Neuronal stem cell (in vitro differentiated cells): Measurements from ENCODE around the gene FBLN1.

Experiments
- DNase-seq: peaks from one replicate; pipeline ENCODE4 v3.0.0-alpha.2; 2013; ENCODE audit warnings: low spot score
- H2AFZ ChIP-seq: one replicate; pipeline ENCODE4 v1.6.1; 2013; ENCODE audit warnings: mild to moderate bottlenecking, low read length, inconsistent platforms
- H2AK5ac ChIP-seq: 2 replicates; pipeline ENCODE4 v1.6.1; 2013; ENCODE audit warnings: low read depth, mild to moderate bottlenecking, inconsistent platforms, low read length, moderate library complexity, mixed read lengths
- H2BK120ac ChIP-seq: 2 replicates; pipeline ENCODE4 v1.6.1; 2013; ENCODE audit warnings: low read depth, mild to moderate bottlenecking, inconsistent platforms, low read length, moderate library complexity, mixed read lengths
- H2BK12ac ChIP-seq: one replicate; pipeline ENCODE4 v1.6.1; 2013; ENCODE audit warnings: low read length, inconsistent platforms
- H2BK15ac ChIP-seq: 2 replicates; pipeline ENCODE4 v1.6.1; 2013; ENCODE audit warnings: mild to moderate bottlenecking, low read length, inconsistent platforms, mixed read lengths
- H2BK5ac ChIP-seq: one replicate; pipeline ENCODE4 v1.6.1; 2013; ENCODE audit warnings: inconsistent platforms, mild to moderate bottlenecking, low read length, moderate library complexity
- H3K14ac ChIP-seq: one replicate; pipeline ENCODE4 v1.6.1; 2013; ENCODE audit warnings: low read length, inconsistent platforms
- H3K18ac ChIP-seq: 2 replicates; pipeline ENCODE4 v1.6.1; 2013; ENCODE audit warnings: low read length, inconsistent platforms
- H3K23ac ChIP-seq: 2 replicates; pipeline ENCODE4 v1.6.1; 2013; ENCODE audit warnings: low read depth, mild to moderate bottlenecking, mixed read lengths, low read length, inconsistent platforms; ENCODE audit not compliant: poor library complexity
- H3K27ac ChIP-seq: replicated peaks from 3 replicates; pipeline ENCODE4 v1.5.1; 2013; ENCODE audit warnings: low read length, inconsistent platforms
- H3K27me3 ChIP-seq, 3 experiments: 2 replicates each; pipeline ENCODE4 v1.6.1; 2013; ENCODE audit warnings: low read length in 3 of 3, mild to moderate bottlenecking in 2 of 3, inconsistent platforms in 1 of 3, low read depth in 1 of 3, mixed read lengths in 1 of 3, moderate library complexity in 1 of 3; ENCODE audit not compliant: control insufficient read depth in 3 of 3, insufficient read depth in 3 of 3
- H3K36me3 ChIP-seq, 2 donors: replicated peaks in 1 of 2; 2 replicates each; pipeline ENCODE4 v1.6.1; 2013; ENCODE audit warnings: low read length in 2 of 2; ENCODE audit not compliant: control insufficient read depth in 2 of 2, insufficient read depth in 2 of 2
- H3K4ac ChIP-seq: 2 replicates; pipeline ENCODE4 v1.6.1; 2013; ENCODE audit warnings: inconsistent platforms, mild to moderate bottlenecking, low read length, moderate library complexity
- H3K4me1 ChIP-seq, 2 donors: 1 replicate in 1 of 2; 2 replicates in 1 of 2; pipeline ENCODE4 v1.6.1; 2013; ENCODE audit warnings: low read length in 2 of 2, low read depth in 1 of 2; ENCODE audit not compliant: control insufficient read depth in 2 of 2, insufficient read depth in 1 of 2
- H3K4me2 ChIP-seq: one replicate; pipeline ENCODE4 v1.6.1; 2013; ENCODE audit warnings: mild to moderate bottlenecking, low read length, inconsistent platforms; ENCODE audit not compliant: insufficient read depth, poor library complexity, severe bottlenecking
- H3K4me3 ChIP-seq, 2 donors: 2 replicates each; pipeline ENCODE4 v1.5.1; 2013; ENCODE audit warnings: low read length in 2 of 2, mild to moderate bottlenecking in 2 of 2, inconsistent platforms in 1 of 2, moderate library complexity in 1 of 2
- H3K79me1 ChIP-seq: one replicate; pipeline ENCODE4 v1.6.1; 2013; ENCODE audit warnings: low read depth, mild to moderate bottlenecking, inconsistent platforms, low read length, moderate library complexity
- H3K9ac ChIP-seq: one replicate; pipeline ENCODE4 v1.6.1; 2013; ENCODE audit warnings: mild to moderate bottlenecking, low read depth, low read length, inconsistent platforms; ENCODE audit not compliant: poor library complexity
- H3K9me3 ChIP-seq, 2 donors: replicated peaks in 1 of 2; 2 replicates each; pipeline versions ENCODE3 to v1.6.1; 2013; ENCODE audit warnings: low read length in 2 of 2, mild to moderate bottlenecking in 2 of 2, inconsistent platforms in 1 of 2, low read depth in 1 of 2, mixed read lengths in 1 of 2, moderate library complexity in 1 of 2; ENCODE audit not compliant: control insufficient read depth in 2 of 2, insufficient read depth in 1 of 2
- H4K8ac ChIP-seq: one replicate; pipeline ENCODE4 v1.6.1; 2013; ENCODE audit warnings: low read depth, mild to moderate bottlenecking, inconsistent platforms, low read length, moderate library complexity
- H4K91ac ChIP-seq: one replicate; pipeline ENCODE4 v1.6.1; 2013; ENCODE audit warnings: low read length, low read depth, mild to moderate bottlenecking, inconsistent platforms; ENCODE audit not compliant: poor library complexity
- WGBS, 2 donors: extraction: QIAGEN DNeasy Blood & Tissue Kit; methylation state at CpG; one replicate each; pipeline ENCODE4 v1.1.7; 2013; ENCODE audit warnings: missing lambda C conversion rate in 2 of 2, mixed read lengths in 1 of 2; ENCODE audit not compliant: insufficient read length in 2 of 2, insufficient replicate concordance in 1 of 2; ENCODE audit errors: extremely low coverage in 2 of 2; 5-methylcytosine and 5-hydroxymethylcytosine counted together

FBLN1 gene

DNA sequence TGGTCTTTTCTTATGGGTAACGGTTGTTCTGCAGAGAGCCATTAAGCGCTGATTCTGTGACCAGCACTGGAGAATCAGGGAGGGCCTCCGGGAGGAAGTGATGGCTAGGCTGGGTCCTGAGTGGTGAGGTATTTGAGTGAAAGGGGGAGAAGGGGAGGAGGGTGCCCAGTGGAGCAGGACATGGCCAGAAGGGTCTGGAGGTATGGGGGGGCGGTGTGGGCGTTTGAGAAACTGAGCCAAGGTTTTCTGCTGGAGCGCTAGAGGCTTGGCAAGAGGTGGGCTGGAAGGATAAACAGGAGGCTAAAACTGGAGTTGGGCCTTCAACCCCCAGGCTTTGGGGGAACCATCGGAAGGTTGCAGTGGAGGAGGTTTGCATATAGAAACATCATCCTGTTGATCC is 72.5 kb downstream of the FBLN1 start:
- peaks cover 3 to 13% of the 10 kb centered on the region in 2 donors for H3K9me3 ChIP-seq
- peaks cover 0 to 1% (median 0%) of the 10 kb centered on the region in 3 experiments for H3K27me3 ChIP-seq
- H3K27ac ChIP-seq = no peak overlapping the region
- peaks cover 0 to 1% of the 10 kb centered on the region in 2 donors for H3K4me1 ChIP-seq
- H3K4me3 ChIP-seq = no peak overlapping the region
- no peak for DNase-seq
- H2BK12ac ChIP-seq = no peak overlapping the region
- H3K36me3 ChIP-seq = peaks cover 0 to 2% of the 10 kb centered on the region in 2 donors
- no peak overlapping the region for H2BK15ac ChIP-seq
- no CpG with 5 or more reads among the region's 7 CpGs for WGBS, 2 donors
- no peak overlapping the region for H2BK120ac ChIP-seq
- no peak overlapping the region for H3K4ac ChIP-seq
- no peak overlapping the region for H3K23ac ChIP-seq
- no peak overlapping the region for H3K4me2 ChIP-seq
- no peak overlapping the region for H4K91ac ChIP-seq
- H3K14ac ChIP-seq = no peak overlapping the region
- no peaks in the 10 kb centered on the region for H3K79me1 ChIP-seq
- no peak overlapping the region for H3K18ac ChIP-seq
- no peak overlapping the region for H2AK5ac ChIP-seq
- peak overlapping the region; percentile 14 for H3K9ac ChIP-seq
- no peak overlapping the region for H4K8ac ChIP-seq
- H2AFZ ChIP-seq = no peak overlapping the region
- H2BK5ac ChIP-seq = no peak overlapping the region

DNA sequence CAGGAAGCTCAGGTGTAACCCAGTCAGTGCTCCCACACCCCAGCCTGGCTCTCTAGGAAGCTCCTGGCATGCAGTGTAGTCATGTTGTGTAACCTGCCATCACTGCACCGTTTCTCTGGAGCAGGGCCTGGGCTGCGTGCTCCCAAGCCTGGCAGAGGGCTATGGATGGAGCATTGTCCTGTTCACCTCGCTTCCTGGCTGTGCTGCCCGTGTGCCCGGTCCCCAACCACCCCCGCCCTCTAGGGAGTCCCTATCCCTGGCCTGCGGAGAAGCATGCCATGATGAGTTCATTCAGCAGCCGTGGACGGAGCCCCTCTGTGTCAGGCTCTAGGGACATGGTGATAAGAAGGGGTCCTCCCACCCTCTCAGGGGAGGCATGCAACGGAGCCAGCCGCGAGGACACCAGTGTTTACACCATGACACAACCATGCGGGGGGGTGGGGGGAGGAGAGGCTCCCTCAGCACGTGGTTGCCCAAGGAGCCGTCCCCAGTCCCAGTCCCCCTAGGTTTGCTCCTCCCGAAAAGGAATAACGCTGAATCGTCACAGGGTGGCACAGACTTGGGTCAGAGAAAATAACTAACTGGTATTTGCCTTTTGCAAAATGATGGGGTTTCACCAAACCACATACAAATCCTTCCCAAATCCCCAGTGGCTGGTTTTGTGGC is 73.1 kb downstream of the FBLN1 start:
- no peak overlapping the region for H4K8ac ChIP-seq
- H3K4me2 ChIP-seq = no peak overlapping the region
- H3K18ac ChIP-seq = no peak overlapping the region
- peaks cover 0 to 2% of the 10 kb centered on the region in 2 donors for H3K36me3 ChIP-seq
- H2AFZ ChIP-seq = no peak overlapping the region
- H3K27ac ChIP-seq = no peak overlapping the region
- no peak overlapping the region for H3K23ac ChIP-seq
- no peak overlapping the region for H3K4ac ChIP-seq
- H2BK5ac ChIP-seq = no peak overlapping the region
- peaks cover 0 to 1% (median 0%) of the 10 kb centered on the region in 3 experiments for H3K27me3 ChIP-seq
- peaks cover 3 to 9% of the 10 kb centered on the region in 2 donors for H3K9me3 ChIP-seq
- peak overlapping the region; percentile 14 for H3K9ac ChIP-seq
- no peak overlapping the region for H2BK12ac ChIP-seq
- no peak overlapping the region for H4K91ac ChIP-seq
- no CpG with 5 or more reads among the region's 18 CpGs for WGBS, 2 donors
- no peak for DNase-seq
- H3K4me1 ChIP-seq = peaks cover 0 to 1% of the 10 kb centered on the region in 2 donors
- H3K79me1 ChIP-seq = no peaks in the 10 kb centered on the region
- no peak overlapping the region for H2AK5ac ChIP-seq
- H2BK120ac ChIP-seq = no peak overlapping the region
- no peak overlapping the region for H2BK15ac ChIP-seq
- no peak overlapping the region for H3K14ac ChIP-seq
- no peak overlapping the region for H3K4me3 ChIP-seq

DNA sequence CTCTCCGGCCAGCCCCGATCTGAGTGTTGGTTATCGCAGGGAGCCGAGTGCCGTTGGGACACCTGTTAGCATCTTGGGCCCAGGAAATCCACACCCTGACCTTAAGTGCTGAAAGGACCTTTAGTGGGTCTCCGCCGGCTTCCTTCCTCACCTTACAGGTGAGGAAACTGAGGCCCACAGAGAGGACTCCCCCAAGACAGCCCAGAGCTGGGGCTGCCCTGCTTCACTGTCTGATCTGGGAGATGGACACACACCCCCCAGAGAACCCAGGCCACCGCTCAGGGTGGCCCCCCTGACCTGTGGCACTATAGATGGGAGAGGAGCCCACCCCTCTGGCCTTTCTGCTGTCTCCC is 73.6 kb downstream of the FBLN1 start:
- Histone ChIP-seq H2BK5ac (no peak overlapping the region), H3K36me3 (peaks cover 0 to 2% of the 10 kb centered on the region in 2 donors), H2BK120ac (no peak overlapping the region), H2BK15ac (no peak overlapping the region), H3K4ac (no peak overlapping the region), H3K27ac (no peak overlapping the region), H2AFZ (no peak overlapping the region), H2BK12ac (no peak overlapping the region), H3K27me3 (peaks cover 0 to 1% (median 0%) of the 10 kb centered on the region in 3 experiments), H3K79me1 (no peaks in the 10 kb centered on the region), H3K4me3 (no peak overlapping the region), H4K8ac (no peak overlapping the region), H3K9ac (no peak overlapping the region), H3K9me3 (peaks cover 3 to 5% of the 10 kb centered on the region in 2 donors), H3K23ac (no peak overlapping the region), H4K91ac (no peak overlapping the region), H3K18ac (no peak overlapping the region), H3K4me1 (peaks cover 0 to 1% of the 10 kb centered on the region in 2 donors), H3K4me2 (no peak overlapping the region), H3K14ac (no peak overlapping the region), H2AK5ac (no peak overlapping the region)
- no CpG with 5 or more reads among the region's 8 CpGs for WGBS, 2 donors
- no peak for DNase-seq

DNA sequence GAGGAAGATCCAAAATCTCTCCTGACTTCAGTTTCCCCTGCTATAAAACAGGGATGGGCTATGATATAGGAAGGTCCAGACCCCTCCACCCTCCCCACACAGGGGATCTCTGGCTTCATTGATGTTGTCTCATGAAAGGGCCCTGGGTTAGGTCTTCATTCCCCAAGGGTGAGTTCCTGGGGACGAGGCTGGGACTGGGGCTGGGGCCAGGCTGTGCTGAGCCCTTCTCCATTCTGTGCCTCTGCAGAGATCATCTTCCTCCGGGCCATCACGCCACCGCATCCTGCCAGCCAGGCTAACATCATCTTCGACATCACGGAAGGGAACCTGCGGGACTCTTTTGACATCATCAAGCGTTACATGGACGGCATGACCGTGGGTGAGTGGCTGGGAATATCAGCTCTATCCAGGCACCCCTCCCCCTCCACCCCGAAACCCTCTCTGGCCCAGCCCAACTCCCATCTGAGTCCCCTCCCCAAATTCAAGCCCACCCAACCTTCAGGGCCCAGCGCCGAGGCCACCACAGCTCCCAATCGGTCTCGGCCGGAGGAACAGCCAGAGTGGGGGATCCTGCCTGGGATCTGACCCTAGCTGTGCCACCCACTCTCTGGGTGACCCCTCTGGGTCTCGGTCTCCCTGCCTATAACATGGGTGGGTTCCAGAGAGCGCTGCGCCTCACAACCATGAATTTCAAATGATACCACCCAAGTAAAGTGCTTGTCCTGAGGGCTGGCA is 74.2 kb downstream of the FBLN1 start:
- H3K14ac ChIP-seq = no peak overlapping the region
- H3K4me3 ChIP-seq = no peak overlapping the region
- H3K9me3 ChIP-seq = peaks cover 0 to 3% of the 10 kb centered on the region in 2 donors
- H3K23ac ChIP-seq = no peak overlapping the region
- no peak overlapping the region for H3K18ac ChIP-seq
- no peak overlapping the region for H2AK5ac ChIP-seq
- no peak overlapping the region for H3K27ac ChIP-seq
- peaks cover 0 to 1% (median 0%) of the 10 kb centered on the region in 3 experiments for H3K27me3 ChIP-seq
- H3K4me2 ChIP-seq = no peak overlapping the region
- peaks cover 0 to 2% of the 10 kb centered on the region in 2 donors for H3K36me3 ChIP-seq
- no peak overlapping the region for H3K4ac ChIP-seq
- no peak overlapping the region for H2BK15ac ChIP-seq
- no peak overlapping the region for H2BK5ac ChIP-seq
- no peaks in the 10 kb centered on the region for H3K79me1 ChIP-seq
- peaks cover 0 to 1% of the 10 kb centered on the region in 2 donors for H3K4me1 ChIP-seq
- no peak overlapping the region for H2AFZ ChIP-seq
- H4K8ac ChIP-seq = no peak overlapping the region
- H2BK12ac ChIP-seq = no peak overlapping the region
- no peak overlapping the region for H4K91ac ChIP-seq
- WGBS, 2 donors = no CpG with 5 or more reads among the region's 19 CpGs
- H2BK120ac ChIP-seq = no peak overlapping the region
- no peak overlapping the region for H3K9ac ChIP-seq
- no peak for DNase-seq
